AG04450 (cell line): Measurements from ENCODE around the gene ARHGAP31. TPM values are rescaled to one million over a fixed set of nuclear protein-coding genes. Genes with fewer than 3 reads are reported as not detected.

Source experiments
- CTCF ChIA-PET: fragments of 300-600, 350-600 bp; formaldehyde crosslinking; extraction: SDS; loops from one replicate; lab custom pipeline; 2022; ENCODE audit warnings: antibody characterized with exemption, inconsistent platforms; lab: Charles Lee
- POLR2A ChIA-PET: fragments of 350-600 bp; formaldehyde crosslinking; extraction: SDS; loops from one replicate; lab custom pipeline; 2021; ENCODE audit warnings: antibody characterized with exemption, inconsistent platforms; lab: Yijun Ruan, JAX
- DNase-seq: peaks from one replicate; pipeline ENCODE4 v3.0.0-alpha.2; 2011; ENCODE audit warnings: low read depth, low spot score
- H3K27ac ChIP-seq: one replicate; pipeline ENCODE4 v1.5.1; 2012; ENCODE audit warnings: low read depth, low read length, control low read depth
- H3K27me3 ChIP-seq: one replicate; pipeline ENCODE4 v1.6.0; 2012; ENCODE audit warnings: low read length; ENCODE audit not compliant: control insufficient read depth, insufficient read depth
- H3K4me3 ChIP-seq: 2 replicates; pipeline ENCODE4 v1.5.1; 2011; ENCODE audit warnings: mild to moderate bottlenecking, low read depth, low read length, control low read depth
- H3K9me3 ChIP-seq: 2 replicates; pipeline ENCODE4 v1.5.1; 2012; ENCODE audit warnings: low read length; ENCODE audit not compliant: control insufficient read depth, insufficient read depth
- CTCF ChIP-seq: IDR thresholded peaks from 2 replicates; pipeline ENCODE4 v1.5.1; 2011; ENCODE audit warnings: low read depth, low read length, control low read depth, inconsistent platforms
- polyA plus RNA-seq: library from polyadenylated mRNA; depleted of rRNA; stranded (reverse); fragments of >200 nt; gene quantifications from 2 replicates; pipeline ENCODE4 v1.2.3, GENCODE V29; 2011

The ARHGAP31 gene
- polyA plus RNA-seq, 1 experiment = 14.1 TPM

GRCh38 chr3:119443179-119443578 is 149.0 kb downstream of the ARHGAP31 start:
- H3K4me3 ChIP-seq = no peak overlapping the region
- DNase-seq = no peak
- H3K27me3 ChIP-seq = no peaks in the 10 kb centered on the region
- POLR2A ChIA-PET = no interaction called here
- peaks cover 3% of the 10 kb centered on the region; the same call in 1 of the 2 replicates for H3K9me3 ChIP-seq
- no peak overlapping the region for H3K27ac ChIP-seq
- TF ChIP-seq CTCF = no peak
- CTCF ChIA-PET = interaction anchor here (0.6 kb wide), 2 partner anchors 13 to 318 kb away, joined by 6 to 10 read pairs; no protein-coding TSS in a partner anchor

GRCh38 chr3:119444590-119444989 is 150.4 kb downstream of the ARHGAP31 start:
- Histone ChIP-seq H3K9me3 (peaks cover 3% of the 10 kb centered on the region; the same call in 1 of the 2 replicates), H3K27ac (no peak overlapping the region), H3K27me3 (no peaks in the 10 kb centered on the region), H3K4me3 (no peak overlapping the region)
- no peak for TF ChIP-seq CTCF
- ChIA-PET CTCF (no interaction called here), POLR2A (no interaction called here)
- no peak for DNase-seq

- no peak for DNase-seq
- TF ChIP-seq CTCF = no peak
- Histone ChIP-seq H3K27ac (no peak overlapping the region), H3K4me3 (no peak overlapping the region), H3K27me3 (no peaks in the 10 kb centered on the region), H3K9me3 (no peaks in the 10 kb centered on the region)
- ChIA-PET CTCF (interaction anchor here (0.6 to 1.1 kb wide), 2 partner anchors 12 to 227 kb away, joined by 3 read pairs; no protein-coding TSS in a partner anchor), POLR2A (interaction anchor here (1.0 kb wide), 1 partner anchor 10 kb away, joined by 3 read pairs; the partner anchor contains the start of gene TMEM39A)
Observed at GRCh38 chr3:119453822-119454221, 159.6 kb downstream of the ARHGAP31 start.

GRCh38 chr3:119456469-119456868 is 162.3 kb downstream of the ARHGAP31 start:
- ChIA-PET POLR2A (no interaction called here), CTCF (interaction anchor here (0.6 kb wide), 1 partner anchor 13 kb away, joined by 10 read pairs; no protein-coding TSS in a partner anchor)
- no peak for DNase-seq
- H3K9me3 ChIP-seq = no peaks in the 10 kb centered on the region
- H3K27ac ChIP-seq = no peak overlapping the region
- TF ChIP-seq CTCF = no peak
- no peaks in the 10 kb centered on the region for H3K27me3 ChIP-seq
- no peak overlapping the region for H3K4me3 ChIP-seq

GRCh38 chr3:119457246-119457645 is 163.1 kb downstream of the ARHGAP31 start:
- POLR2A ChIA-PET = no interaction called here
- Histone ChIP-seq H3K27ac (no peak overlapping the region), H3K4me3 (no peak overlapping the region), H3K27me3 (no peaks in the 10 kb centered on the region), H3K9me3 (no peaks in the 10 kb centered on the region)
- TF ChIP-seq CTCF = no peak
- CTCF ChIA-PET = no interaction called here
- no peak for DNase-seq
